ENCODE measurements around the gene METRNL.

The METRNL gene

GRCh38 chr17:83088909-83089308 lies 9.5 kb downstream of the METRNL start:
- ChIA-PET POLR2A (no interaction called here), CTCF (no interaction called here)
- no peak for DNase-seq (ENCODE audit: extremely low spot score)
- TF ChIP-seq, protein P1, sequence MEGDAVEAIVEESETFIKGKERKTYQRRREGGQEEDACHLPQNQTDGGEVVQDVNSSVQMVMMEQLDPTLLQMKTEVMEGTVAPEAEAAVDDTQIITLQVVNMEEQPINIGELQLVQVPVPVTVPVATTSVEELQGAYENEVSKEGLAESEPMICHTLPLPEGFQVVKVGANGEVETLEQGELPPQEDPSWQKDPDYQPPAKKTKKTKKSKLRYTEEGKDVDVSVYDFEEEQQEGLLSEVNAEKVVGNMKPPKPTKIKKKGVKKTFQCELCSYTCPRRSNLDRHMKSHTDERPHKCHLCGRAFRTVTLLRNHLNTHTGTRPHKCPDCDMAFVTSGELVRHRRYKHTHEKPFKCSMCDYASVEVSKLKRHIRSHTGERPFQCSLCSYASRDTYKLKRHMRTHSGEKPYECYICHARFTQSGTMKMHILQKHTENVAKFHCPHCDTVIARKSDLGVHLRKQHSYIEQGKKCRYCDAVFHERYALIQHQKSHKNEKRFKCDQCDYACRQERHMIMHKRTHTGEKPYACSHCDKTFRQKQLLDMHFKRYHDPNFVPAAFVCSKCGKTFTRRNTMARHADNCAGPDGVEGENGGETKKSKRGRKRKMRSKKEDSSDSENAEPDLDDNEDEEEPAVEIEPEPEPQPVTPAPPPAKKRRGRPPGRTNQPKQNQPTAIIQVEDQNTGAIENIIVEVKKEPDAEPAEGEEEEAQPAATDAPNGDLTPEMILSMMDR (IDR thresholded peaks at IDR 0.05; ENCODE audit: control extremely low read depth, extremely low read depth, low read depth, missing control alignments), result no peak

- DNase-seq (ENCODE audit: extremely low spot score), result no peak
- TF ChIP-seq, protein P1 (IDR thresholded peaks at IDR 0.05; ENCODE audit: control extremely low read depth, extremely low read depth, low read depth, missing control alignments), result no peak
- ChIA-PET POLR2A (no interaction called here), CTCF (no interaction called here)
Measured at GRCh38 chr17:83089328-83090132, 10.1 kb downstream of the METRNL start.

DNA sequence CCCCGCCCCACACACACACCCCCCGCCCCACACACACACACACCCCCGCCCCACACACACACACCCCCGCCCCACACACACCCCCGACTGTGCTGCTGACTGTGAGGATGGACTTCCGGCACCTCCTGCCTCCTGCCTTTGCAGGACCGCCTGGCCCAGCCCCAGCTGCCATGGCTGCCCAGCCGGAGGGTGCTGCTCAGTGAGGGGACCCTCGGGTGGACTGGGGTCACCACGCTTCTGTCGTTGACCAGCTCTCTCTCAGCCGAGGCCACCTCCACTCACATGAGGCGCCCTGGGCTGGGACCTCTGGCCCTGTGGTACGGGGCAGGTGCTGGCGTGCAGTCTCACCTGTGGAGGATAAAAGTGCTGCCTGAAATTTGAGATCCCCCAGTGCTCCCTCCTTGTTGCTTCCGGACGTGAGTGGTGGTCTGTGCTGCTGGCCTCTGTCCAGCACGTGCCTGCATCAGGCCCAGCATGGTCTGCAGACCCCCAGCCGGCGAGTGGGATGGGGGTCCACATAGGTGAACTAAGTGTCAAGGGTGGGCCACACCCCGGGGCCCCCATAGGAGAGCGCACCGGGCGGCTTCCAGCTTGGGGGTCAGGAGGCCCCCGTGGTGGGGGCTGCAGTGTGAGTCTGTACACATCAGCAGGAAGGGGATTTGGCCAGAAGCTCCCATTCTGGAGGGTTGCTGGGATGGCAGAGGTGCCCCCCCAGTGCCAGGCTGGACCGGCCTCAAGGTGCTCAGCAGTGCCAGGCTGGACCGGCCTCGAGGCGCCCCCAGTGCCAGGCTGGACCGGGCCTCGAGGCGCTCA lies 11.2 kb downstream of the METRNL start:
- DNase-seq (ENCODE audit: extremely low spot score), result no peak
- POLR2A ChIA-PET, result no interaction called here
- CTCF ChIA-PET, result interaction anchor here (1.2 kb wide), 1 partner anchor 14 kb away, joined by 3 read pairs; no protein-coding TSS in a partner anchor
- TF ChIP-seq, protein P1 (IDR thresholded peaks at IDR 0.05; ENCODE audit: control extremely low read depth, extremely low read depth, low read depth, missing control alignments), result no peak

GRCh38 chr17:83091257-83092141 lies 12.1 kb downstream of the METRNL start:
- TF ChIP-seq, protein P1 (IDR thresholded peaks at IDR 0.05; ENCODE audit: control extremely low read depth, extremely low read depth, low read depth, missing control alignments), result no peak
- ChIA-PET CTCF (interaction anchor here (1.2 kb wide), 1 partner anchor 14 kb away, joined by 3 read pairs; no protein-coding TSS in a partner anchor), POLR2A (no interaction called here)
- DNase-seq (ENCODE audit: extremely low spot score), result no peak

- TF ChIP-seq, protein P1 (IDR thresholded peaks at IDR 0.05; ENCODE audit: control extremely low read depth, extremely low read depth, low read depth, missing control alignments), result no peak
- DNase-seq (ENCODE audit: extremely low spot score), result no peak
- CTCF ChIA-PET, result interaction anchor here (1.2 kb wide), 1 partner anchor 15 kb away, joined by 3 read pairs; no protein-coding TSS in a partner anchor
- POLR2A ChIA-PET, result no interaction called here
Measured at GRCh38 chr17:83092186-83092585, 12.8 kb downstream of the METRNL start.

DNA sequence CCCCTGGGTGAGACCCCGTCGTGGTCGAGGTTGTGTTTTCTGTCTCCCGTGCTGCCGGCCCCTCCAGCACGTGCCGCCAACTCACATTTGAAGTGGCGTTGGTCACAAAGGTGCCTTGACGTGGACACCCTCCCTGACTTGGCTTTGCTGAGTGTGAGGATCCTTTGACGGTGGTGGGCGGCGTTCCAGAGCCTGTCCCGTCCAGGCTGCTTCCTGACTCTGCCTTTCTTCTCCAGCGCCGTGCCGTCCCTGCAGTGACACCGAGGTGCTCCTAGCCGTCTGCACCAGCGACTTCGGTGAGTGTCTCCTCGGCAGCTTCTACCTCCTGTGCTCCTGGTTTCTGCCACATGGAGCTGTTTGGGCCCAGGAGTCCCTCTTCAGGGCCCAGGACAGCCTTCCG lies 13.5 kb downstream of the METRNL start:
- ChIA-PET CTCF (interaction anchor here (0.8 kb wide), 1 partner anchor 17 kb away, joined by 3 read pairs; no protein-coding TSS in a partner anchor), POLR2A (no interaction called here)
- TF ChIP-seq, protein P1 (IDR thresholded peaks at IDR 0.05; ENCODE audit: control extremely low read depth, extremely low read depth, low read depth, missing control alignments), result no peak
- DNase-seq (ENCODE audit: extremely low spot score), result no peak

Measured in GM10248 (cell line).